Chondrocyte (in vitro differentiated cells): ENCODE measurements around the gene VTCN1. TPM values are rescaled to one million over a fixed set of nuclear protein-coding genes. Genes with fewer than 3 reads are reported as not detected.
"Not testable (repeated sequence)": the region's sequence is repeated elsewhere in the genome, so short reads cannot be mapped to it uniquely, and the experiment has no call there.

Experiments
- DNase-seq: peaks from one replicate; pipeline ENCODE4 v3.0.0; 2021; ENCODE audit warnings: mixed read lengths, low spot score
- H3K27ac Mint-ChIP-seq: one replicate; pipeline ENCODE4 v1.8.0; 2021; ENCODE audit warnings: mild to moderate bottlenecking, moderate library complexity, mixed read lengths; ENCODE audit not compliant: unreplicated experiment
- H3K27me3 Mint-ChIP-seq: 2 replicates; pipeline ENCODE4 v1.8.0; 2021; ENCODE audit warnings: low read depth, mixed read lengths
- H3K36me3 Mint-ChIP-seq: 2 replicates; pipeline ENCODE4 v1.8.0; 2021; ENCODE audit warnings: low read depth, mixed read lengths
- H3K4me1 Mint-ChIP-seq: 2 replicates; pipeline ENCODE4 v1.8.0; 2021; ENCODE audit warnings: low read depth, mild to moderate bottlenecking, mixed read lengths
- H3K4me3 Mint-ChIP-seq: one replicate; pipeline ENCODE4 v1.8.0; 2021; ENCODE audit warnings: mild to moderate bottlenecking, moderate library complexity, mixed read lengths; ENCODE audit not compliant: unreplicated experiment
- H3K9me3 Mint-ChIP-seq: 2 replicates; pipeline ENCODE4 v1.8.0; 2021; ENCODE audit warnings: low read depth, mixed read lengths
- total RNA-seq: library from RNA; stranded (reverse); gene quantifications from 3 replicates; pipeline ENCODE4 v1.2.1, GENCODE V29; 2021
- TF ChIP-seq, protein P1 (sequence below): fragments of 200-600 bp; sonication (generic); IDR thresholded peaks from 2 replicates; pipeline ENCODE4 v1.5.0; 2021; ENCODE audit warnings: antibody characterized with exemption, mild to moderate bottlenecking, moderate library complexity

Gene VTCN1
- total RNA-seq, 1 donor from 2014 or later = not detected

GRCh38 chr1:117104986-117105385 is 105.7 kb downstream of the VTCN1 start:
- Mint-ChIP-seq H3K36me3 (peaks cover 19% of the 10 kb centered on the region), H3K27me3 (no peaks in the 10 kb centered on the region), H3K4me3 (no peak overlapping the region), H3K9me3 (no peaks in the 10 kb centered on the region), H3K4me1 (no peaks in the 10 kb centered on the region), H3K27ac (no peak overlapping the region)
- no peak for DNase-seq
- TF ChIP-seq, protein P1, sequence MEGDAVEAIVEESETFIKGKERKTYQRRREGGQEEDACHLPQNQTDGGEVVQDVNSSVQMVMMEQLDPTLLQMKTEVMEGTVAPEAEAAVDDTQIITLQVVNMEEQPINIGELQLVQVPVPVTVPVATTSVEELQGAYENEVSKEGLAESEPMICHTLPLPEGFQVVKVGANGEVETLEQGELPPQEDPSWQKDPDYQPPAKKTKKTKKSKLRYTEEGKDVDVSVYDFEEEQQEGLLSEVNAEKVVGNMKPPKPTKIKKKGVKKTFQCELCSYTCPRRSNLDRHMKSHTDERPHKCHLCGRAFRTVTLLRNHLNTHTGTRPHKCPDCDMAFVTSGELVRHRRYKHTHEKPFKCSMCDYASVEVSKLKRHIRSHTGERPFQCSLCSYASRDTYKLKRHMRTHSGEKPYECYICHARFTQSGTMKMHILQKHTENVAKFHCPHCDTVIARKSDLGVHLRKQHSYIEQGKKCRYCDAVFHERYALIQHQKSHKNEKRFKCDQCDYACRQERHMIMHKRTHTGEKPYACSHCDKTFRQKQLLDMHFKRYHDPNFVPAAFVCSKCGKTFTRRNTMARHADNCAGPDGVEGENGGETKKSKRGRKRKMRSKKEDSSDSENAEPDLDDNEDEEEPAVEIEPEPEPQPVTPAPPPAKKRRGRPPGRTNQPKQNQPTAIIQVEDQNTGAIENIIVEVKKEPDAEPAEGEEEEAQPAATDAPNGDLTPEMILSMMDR = no peak

DNA sequence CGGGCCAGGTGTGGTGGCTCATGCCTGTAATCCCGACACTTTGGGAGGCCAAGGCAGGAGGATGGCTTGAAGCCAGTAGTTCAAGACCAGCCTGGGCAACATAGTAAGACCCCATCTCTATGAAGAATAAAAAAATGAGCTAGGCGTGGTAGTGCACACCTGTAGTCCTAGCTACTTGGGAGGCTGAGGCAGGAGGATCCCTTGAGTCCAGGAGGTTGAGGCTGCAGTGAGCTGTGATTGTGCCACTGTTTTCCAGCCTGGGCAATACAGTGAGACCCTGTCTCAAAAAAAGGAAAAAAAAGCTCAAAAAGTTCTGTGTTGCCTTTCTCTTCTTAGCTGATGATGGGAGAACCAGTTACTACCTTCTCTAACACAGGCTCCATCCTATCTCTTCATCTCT is 108.9 kb downstream of the VTCN1 start:
- not testable (repeated sequence) for H3K27ac Mint-ChIP-seq, DNase-seq, H3K4me3 Mint-ChIP-seq, H3K9me3 Mint-ChIP-seq, H3K36me3 Mint-ChIP-seq, H3K27me3 Mint-ChIP-seq
- peaks cover 26% of the 10 kb centered on the region for H3K4me1 Mint-ChIP-seq

DNA sequence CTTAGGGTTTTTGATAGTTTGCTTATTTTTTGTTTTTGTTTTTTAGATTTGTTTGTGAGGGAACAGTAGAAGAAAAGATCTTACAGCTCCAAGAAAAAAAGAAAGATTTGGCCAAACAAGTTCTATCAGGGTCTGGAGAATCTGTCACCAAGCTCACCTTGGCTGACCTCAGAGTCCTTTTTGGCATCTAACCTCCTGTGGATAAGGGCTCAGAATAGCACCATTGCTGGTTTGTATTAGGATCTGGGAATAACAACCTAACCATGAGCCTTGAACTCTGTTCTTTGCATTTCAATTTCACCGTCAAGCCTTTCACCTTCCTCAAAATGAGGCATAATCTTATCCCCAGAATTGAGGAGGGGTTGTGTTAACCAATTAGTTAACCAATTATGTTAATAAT is 109.4 kb downstream of the VTCN1 start:
- no peak overlapping the region for H3K4me3 Mint-ChIP-seq
- H3K36me3 Mint-ChIP-seq = peaks cover 8% of the 10 kb centered on the region
- H3K4me1 Mint-ChIP-seq = peaks cover 31% of the 10 kb centered on the region
- H3K9me3 Mint-ChIP-seq = no peaks in the 10 kb centered on the region
- TF ChIP-seq, protein P1 = no peak
- no peak overlapping the region for H3K27ac Mint-ChIP-seq
- no peak for DNase-seq
- H3K27me3 Mint-ChIP-seq = no peaks in the 10 kb centered on the region

GRCh38 chr1:117098287-117098890 is 112.3 kb downstream of the VTCN1 start:
- Mint-ChIP-seq H3K36me3 (peaks cover 8% of the 10 kb centered on the region), H3K9me3 (no peaks in the 10 kb centered on the region), H3K27ac (peak overlapping the region; percentile 87), H3K27me3 (no peaks in the 10 kb centered on the region), H3K4me3 (no peak overlapping the region), H3K4me1 (peaks cover 56% of the 10 kb centered on the region)
- TF ChIP-seq, protein P1 = no peak
- no peak for DNase-seq

GRCh38 chr1:117097443-117097842 is 113.3 kb downstream of the VTCN1 start:
- no peaks in the 10 kb centered on the region for H3K9me3 Mint-ChIP-seq
- TF ChIP-seq, protein P1 = no peak
- no peak overlapping the region for H3K4me3 Mint-ChIP-seq
- no peaks in the 10 kb centered on the region for H3K27me3 Mint-ChIP-seq
- DNase-seq = no peak
- H3K27ac Mint-ChIP-seq = peak overlapping the region; percentile 87
- H3K4me1 Mint-ChIP-seq = peaks cover 65% of the 10 kb centered on the region
- peaks cover 8% of the 10 kb centered on the region for H3K36me3 Mint-ChIP-seq

DNA sequence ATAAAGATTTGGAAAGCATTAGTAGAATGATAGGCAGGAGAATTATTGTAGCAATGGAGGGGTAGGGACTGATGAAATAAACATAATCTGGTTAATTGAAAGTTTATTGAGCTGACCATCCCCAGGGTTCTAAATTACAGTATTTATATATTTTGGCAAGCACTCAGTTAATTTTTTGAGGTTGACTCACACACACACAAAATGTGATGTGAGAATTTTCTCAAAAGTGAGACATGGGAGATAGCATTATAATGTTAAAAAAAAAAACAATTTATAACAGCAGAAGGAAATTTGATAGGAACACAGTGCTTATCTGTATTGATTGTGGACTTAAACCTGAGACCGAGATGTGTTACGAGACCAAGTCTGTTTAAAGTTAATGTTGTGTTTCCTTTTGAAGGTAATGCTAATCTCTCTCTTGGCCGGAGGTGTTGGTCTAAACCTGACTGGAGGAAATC is 113.7 kb downstream of the VTCN1 start:
- Mint-ChIP-seq H3K9me3 (no peaks in the 10 kb centered on the region), H3K36me3 (peaks cover 6% of the 10 kb centered on the region), H3K27ac (peak overlapping the region; percentile 87), H3K4me3 (no peak overlapping the region), H3K4me1 (peaks cover 68% of the 10 kb centered on the region), H3K27me3 (no peaks in the 10 kb centered on the region)
- DNase-seq = no peak
- TF ChIP-seq, protein P1 = no peak
